ENCODE data around the gene KLF16. TPM values are rescaled to one million over a fixed set of nuclear protein-coding genes. Genes with fewer than 3 reads are reported as not detected.

Gene KLF16
- total RNA-seq, 1 experiment from 2014 or later: 64.0 TPM

DNA sequence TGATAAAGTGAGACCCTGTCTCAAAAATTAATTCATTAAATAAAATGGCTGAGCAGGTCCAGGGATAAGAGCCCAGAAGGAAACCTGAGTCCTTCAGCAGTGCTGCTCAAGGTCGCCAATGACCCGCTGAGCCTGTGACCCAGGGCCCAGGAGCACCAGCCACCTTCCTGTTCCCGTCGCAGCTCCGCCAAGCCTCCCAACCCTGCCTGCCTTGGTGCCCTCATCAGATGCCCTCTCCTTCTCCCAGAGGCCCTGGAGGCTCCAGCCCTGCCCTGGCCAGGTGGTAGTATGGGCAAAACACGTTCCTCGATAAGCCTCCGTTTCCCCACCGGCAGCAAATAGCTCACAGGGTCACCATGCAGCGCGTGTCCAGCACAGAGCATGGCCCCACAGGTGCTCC, 17.7 kb downstream of the KLF16 start:
- TF ChIP-seq NFATC4 (CRISPR knock-in tag; IDR thresholded peaks at IDR 0.05) (no peak), OVOL2 (CRISPR knock-in tag; IDR thresholded peaks at IDR 0.05; ENCODE audit: borderline replicate concordance) (no peak), KAT7 (CRISPR knock-in tag; IDR thresholded peaks at IDR 0.05; ENCODE audit: borderline replicate concordance) (no peak), NFYB (CRISPR knock-in tag; conservative IDR thresholded peaks at IDR 0.05; ENCODE audit: low read depth) (no peak), GABPB1 (CRISPR knock-in tag; IDR thresholded peaks at IDR 0.05) (no peak), NR3C1 (CRISPR knock-in tag; conservative IDR thresholded peaks at IDR 0.05; ENCODE audit: low read depth) (no peak), RORB (CRISPR knock-in tag; IDR thresholded peaks at IDR 0.05) (no peak)
- TF ChIP-seq, protein P1, sequence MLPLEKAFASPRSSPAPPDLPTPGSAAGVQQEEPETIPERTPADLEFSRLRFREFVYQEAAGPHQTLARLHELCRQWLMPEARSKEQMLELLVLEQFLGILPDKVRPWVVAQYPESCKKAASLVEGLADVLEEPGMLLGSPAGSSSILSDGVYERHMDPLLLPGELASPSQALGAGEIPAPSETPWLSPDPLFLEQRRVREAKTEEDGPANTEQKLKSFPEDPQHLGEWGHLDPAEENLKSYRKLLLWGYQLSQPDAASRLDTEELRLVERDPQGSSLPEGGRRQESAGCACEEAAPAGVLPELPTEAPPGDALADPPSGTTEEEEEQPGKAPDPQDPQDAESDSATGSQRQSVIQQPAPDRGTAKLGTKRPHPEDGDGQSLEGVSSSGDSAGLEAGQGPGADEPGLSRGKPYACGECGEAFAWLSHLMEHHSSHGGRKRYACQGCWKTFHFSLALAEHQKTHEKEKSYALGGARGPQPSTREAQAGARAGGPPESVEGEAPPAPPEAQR (CRISPR knock-in tag; IDR thresholded peaks at IDR 0.05): no peak
- TF ChIP-seq, protein P2, sequence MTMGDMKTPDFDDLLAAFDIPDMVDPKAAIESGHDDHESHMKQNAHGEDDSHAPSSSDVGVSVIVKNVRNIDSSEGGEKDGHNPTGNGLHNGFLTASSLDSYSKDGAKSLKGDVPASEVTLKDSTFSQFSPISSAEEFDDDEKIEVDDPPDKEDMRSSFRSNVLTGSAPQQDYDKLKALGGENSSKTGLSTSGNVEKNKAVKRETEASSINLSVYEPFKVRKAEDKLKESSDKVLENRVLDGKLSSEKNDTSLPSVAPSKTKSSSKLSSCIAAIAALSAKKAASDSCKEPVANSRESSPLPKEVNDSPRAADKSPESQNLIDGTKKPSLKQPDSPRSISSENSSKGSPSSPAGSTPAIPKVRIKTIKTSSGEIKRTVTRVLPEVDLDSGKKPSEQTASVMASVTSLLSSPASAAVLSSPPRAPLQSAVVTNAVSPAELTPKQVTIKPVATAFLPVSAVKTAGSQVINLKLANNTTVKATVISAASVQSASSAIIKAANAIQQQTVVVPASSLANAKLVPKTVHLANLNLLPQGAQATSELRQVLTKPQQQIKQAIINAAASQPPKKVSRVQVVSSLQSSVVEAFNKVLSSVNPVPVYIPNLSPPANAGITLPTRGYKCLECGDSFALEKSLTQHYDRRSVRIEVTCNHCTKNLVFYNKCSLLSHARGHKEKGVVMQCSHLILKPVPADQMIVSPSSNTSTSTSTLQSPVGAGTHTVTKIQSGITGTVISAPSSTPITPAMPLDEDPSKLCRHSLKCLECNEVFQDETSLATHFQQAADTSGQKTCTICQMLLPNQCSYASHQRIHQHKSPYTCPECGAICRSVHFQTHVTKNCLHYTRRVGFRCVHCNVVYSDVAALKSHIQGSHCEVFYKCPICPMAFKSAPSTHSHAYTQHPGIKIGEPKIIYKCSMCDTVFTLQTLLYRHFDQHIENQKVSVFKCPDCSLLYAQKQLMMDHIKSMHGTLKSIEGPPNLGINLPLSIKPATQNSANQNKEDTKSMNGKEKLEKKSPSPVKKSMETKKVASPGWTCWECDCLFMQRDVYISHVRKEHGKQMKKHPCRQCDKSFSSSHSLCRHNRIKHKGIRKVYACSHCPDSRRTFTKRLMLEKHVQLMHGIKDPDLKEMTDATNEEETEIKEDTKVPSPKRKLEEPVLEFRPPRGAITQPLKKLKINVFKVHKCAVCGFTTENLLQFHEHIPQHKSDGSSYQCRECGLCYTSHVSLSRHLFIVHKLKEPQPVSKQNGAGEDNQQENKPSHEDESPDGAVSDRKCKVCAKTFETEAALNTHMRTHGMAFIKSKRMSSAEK (CRISPR knock-in tag; IDR thresholded peaks at IDR 0.05; ENCODE audit: borderline replicate concordance): no peak
- TF ChIP-seq, protein P3, sequence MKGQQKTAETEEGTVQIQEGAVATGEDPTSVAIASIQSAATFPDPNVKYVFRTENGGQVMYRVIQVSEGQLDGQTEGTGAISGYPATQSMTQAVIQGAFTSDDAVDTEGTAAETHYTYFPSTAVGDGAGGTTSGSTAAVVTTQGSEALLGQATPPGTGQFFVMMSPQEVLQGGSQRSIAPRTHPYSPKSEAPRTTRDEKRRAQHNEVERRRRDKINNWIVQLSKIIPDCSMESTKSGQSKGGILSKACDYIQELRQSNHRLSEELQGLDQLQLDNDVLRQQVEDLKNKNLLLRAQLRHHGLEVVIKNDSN (CRISPR knock-in tag; IDR thresholded peaks at IDR 0.05): no peak
- TF ChIP-seq, protein P4, sequence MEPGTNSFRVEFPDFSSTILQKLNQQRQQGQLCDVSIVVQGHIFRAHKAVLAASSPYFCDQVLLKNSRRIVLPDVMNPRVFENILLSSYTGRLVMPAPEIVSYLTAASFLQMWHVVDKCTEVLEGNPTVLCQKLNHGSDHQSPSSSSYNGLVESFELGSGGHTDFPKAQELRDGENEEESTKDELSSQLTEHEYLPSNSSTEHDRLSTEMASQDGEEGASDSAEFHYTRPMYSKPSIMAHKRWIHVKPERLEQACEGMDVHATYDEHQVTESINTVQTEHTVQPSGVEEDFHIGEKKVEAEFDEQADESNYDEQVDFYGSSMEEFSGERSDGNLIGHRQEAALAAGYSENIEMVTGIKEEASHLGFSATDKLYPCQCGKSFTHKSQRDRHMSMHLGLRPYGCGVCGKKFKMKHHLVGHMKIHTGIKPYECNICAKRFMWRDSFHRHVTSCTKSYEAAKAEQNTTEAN (CRISPR knock-in tag; IDR thresholded peaks at IDR 0.05): no peak
- TF ChIP-seq, protein P5, sequence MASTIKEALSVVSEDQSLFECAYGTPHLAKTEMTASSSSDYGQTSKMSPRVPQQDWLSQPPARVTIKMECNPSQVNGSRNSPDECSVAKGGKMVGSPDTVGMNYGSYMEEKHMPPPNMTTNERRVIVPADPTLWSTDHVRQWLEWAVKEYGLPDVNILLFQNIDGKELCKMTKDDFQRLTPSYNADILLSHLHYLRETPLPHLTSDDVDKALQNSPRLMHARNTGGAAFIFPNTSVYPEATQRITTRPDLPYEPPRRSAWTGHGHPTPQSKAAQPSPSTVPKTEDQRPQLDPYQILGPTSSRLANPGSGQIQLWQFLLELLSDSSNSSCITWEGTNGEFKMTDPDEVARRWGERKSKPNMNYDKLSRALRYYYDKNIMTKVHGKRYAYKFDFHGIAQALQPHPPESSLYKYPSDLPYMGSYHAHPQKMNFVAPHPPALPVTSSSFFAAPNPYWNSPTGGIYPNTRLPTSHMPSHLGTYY (CRISPR knock-in tag; IDR thresholded peaks at IDR 0.05): no peak
- TF ChIP-seq, protein P6, sequence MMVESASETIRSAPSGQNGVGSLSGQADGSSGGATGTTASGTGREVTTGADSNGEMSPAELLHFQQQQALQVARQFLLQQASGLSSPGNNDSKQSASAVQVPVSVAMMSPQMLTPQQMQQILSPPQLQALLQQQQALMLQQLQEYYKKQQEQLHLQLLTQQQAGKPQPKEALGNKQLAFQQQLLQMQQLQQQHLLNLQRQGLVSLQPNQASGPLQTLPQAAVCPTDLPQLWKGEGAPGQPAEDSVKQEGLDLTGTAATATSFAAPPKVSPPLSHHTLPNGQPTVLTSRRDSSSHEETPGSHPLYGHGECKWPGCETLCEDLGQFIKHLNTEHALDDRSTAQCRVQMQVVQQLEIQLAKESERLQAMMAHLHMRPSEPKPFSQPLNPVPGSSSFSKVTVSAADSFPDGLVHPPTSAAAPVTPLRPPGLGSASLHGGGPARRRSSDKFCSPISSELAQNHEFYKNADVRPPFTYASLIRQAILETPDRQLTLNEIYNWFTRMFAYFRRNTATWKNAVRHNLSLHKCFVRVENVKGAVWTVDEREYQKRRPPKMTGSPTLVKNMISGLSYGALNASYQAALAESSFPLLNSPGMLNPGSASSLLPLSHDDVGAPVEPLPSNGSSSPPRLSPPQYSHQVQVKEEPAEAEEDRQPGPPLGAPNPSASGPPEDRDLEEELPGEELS (CRISPR knock-in tag; IDR thresholded peaks at IDR 0.05): no peak
- TF ChIP-seq, protein P7, sequence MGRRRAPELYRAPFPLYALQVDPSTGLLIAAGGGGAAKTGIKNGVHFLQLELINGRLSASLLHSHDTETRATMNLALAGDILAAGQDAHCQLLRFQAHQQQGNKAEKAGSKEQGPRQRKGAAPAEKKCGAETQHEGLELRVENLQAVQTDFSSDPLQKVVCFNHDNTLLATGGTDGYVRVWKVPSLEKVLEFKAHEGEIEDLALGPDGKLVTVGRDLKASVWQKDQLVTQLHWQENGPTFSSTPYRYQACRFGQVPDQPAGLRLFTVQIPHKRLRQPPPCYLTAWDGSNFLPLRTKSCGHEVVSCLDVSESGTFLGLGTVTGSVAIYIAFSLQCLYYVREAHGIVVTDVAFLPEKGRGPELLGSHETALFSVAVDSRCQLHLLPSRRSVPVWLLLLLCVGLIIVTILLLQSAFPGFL (CRISPR knock-in tag; IDR thresholded peaks at IDR 0.05; ENCODE audit: borderline replicate concordance): no peak
- ATAC-seq: no peak
- peak overlapping the region; percentile 10; the same call in 1 of the 2 replicates for H3K27ac Mint-ChIP-seq
- ChIA-PET CTCF (interaction anchor here (0.9 to 6.1 kb wide), 5 partner anchors 8 to 173 kb away, joined by 3 to 63 read pairs (median 11); no protein-coding TSS in a partner anchor), POLR2A (no interaction called here)
- H3K9me3 Mint-ChIP-seq: no peaks in the 10 kb centered on the region
- no peaks in the 10 kb centered on the region for H3K36me3 Mint-ChIP-seq
- DNase-seq (ENCODE audit: low spot score): no peak
- H3K4me1 Mint-ChIP-seq: peaks cover 14% of the 10 kb centered on the region
- no peak overlapping the region for H3K4me3 Mint-ChIP-seq
- no peaks in the 10 kb centered on the region for H3K27me3 Mint-ChIP-seq (ENCODE audit: low read depth)

All from WTC11 (cell line).